GM19035 (cell line): Measurements from ENCODE around the gene ICOS.

ENCODE experiments used
- ATAC-seq: cut with Tn5 transposase; IDR thresholded peaks from one replicate; pipeline ENCODE4 v1.9.1; 2021; ENCODE audit not compliant: unreplicated experiment

ICOS gene, protein sequence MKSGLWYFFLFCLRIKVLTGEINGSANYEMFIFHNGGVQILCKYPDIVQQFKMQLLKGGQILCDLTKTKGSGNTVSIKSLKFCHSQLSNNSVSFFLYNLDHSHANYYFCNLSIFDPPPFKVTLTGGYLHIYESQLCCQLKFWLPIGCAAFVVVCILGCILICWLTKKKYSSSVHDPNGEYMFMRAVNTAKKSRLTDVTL

GRCh38 chr2:203936535-203936934 is at the start of gene ICOS:
Gene ICOS, plus strand, starts transcription at chr2:203936763. Its CDS starts 52 bp downstream, at chr2:203936815.
- ATAC-seq, result no peak

GRCh38 chr2:203887677-203888076 is 48.9 kb upstream of the ICOS start:
- ATAC-seq, result no peak

- ATAC-seq, result no peak
These were observed 47.0 kb upstream of the ICOS start for GRCh38 chr2:203889542-203889941.

DNA sequence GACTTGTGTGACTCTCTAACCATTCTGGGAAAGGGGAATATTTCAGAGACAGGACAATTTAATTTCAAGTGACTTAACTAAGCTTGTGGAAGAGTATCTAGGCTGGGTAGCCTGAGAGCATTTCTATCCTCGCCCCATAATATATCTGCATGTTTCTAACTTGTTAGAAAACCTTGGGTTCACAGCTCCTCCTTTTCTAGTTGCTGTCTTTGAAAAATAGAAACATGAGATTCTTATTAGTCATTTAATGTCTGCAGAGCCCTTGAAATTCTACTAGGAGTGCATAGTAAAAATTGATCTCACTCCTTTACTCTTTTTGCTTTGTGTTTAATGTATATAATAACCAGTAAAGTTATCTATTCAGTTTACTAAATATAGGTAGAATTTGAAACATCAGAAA is 46.6 kb upstream of the ICOS start:
- ATAC-seq, result no peak

GRCh38 chr2:203890733-203891132 is 45.8 kb upstream of the ICOS start:
- no peak for ATAC-seq

- no peak for ATAC-seq
These were observed 45.1 kb upstream of the ICOS start for GRCh38 chr2:203891474-203891873.

DNA sequence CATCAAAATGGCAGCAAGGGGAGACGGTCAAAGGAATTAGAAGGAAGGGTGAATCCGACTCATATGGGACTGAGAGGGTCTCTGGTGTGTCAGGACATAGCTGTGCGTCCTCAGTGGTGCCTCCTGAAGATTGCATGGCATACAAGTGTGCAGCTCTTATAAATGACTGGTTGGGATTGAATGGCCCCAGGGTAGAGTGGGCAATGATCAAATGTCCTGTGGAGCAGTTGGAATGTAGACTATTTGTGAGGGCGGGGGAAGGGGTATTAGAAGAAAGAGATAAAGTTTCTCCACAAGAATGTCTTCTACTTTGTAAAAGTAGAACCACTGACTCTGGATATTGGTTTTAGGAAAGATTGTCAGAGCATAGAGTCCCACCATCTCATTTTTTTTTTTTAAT is 44.4 kb upstream of the ICOS start:
- no peak for ATAC-seq

DNA sequence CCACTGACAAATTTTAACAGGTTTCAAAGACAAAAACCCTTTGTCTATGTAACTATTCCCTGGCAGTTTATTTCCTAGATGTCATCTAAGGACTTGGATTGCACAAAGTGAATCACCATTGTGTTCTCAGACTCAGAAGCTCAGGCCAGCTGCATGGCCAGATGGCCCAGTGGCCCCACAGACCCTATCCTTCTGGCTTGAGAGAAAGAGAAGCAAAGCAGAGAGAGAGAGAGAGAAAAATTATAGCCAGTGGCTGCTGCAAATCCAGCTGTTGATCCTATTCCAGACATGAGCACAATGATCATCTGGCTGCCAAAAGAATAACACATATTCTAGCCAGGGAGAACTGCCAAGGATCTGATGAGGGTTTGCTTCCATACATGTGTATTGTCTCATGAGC is 43.2 kb upstream of the ICOS start:
- no peak for ATAC-seq

DNA sequence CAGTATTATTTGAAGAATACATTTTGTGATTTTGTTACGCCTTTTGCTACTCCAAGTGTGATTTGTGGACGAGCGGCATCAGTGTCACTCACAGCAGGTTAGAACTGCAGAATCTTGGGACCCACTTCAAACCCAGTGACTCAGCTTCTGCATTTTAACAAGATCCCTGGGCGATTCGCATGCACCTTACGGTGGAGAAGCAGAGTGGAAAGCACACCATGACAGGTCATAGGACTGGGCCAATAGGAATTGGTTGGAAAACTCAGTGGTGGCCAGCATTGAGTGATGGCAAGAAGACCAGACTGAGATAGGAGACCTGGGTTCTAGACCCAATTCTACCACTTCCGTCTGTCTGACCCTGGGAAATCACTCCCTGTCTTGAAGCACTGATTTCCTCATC is 42.7 kb upstream of the ICOS start:
- ATAC-seq, result no peak

DNA sequence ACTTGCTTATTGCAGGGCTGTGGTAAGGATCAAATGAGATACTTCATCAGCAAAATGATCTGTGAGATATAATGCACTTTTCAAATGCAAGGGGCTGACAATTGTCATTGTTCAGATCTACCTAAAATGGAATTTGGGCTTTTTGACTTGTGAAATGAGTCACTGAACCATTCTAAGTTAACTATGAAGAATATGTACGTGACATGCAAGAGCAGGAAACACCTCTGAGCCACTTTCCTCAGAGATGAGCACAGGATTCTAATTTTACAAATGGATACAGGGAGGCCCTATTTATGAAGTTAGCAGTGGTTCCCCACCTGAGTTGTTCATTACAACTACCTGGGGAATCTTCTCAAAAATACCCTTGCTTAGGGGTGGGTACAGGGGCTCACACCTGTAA is 42.3 kb upstream of the ICOS start:
- ATAC-seq, result no peak

DNA sequence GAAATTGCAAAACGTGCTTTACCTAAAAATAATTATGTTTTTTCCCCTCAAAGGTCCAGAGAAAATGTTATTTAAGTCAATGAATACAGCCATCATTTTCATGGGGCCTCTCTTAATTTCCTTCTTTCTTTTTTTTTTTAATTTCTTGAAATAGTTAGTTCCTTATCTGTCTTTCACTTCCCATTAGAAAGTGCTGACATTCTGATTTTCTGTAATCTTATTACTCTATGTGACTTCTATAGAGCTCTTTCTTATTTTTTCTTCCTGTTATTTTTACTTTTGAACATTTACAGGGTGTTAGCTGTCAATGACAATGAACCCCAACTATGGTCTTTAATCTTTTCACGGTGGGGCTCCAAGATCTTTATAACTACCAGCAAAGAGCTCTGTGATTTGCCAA is 39.0 kb upstream of the ICOS start:
- ATAC-seq, result no peak

- ATAC-seq, result no peak
These were observed 37.9 kb upstream of the ICOS start for GRCh38 chr2:203898657-203899056.

GRCh38 chr2:203900253-203900652 is 36.3 kb upstream of the ICOS start:
- ATAC-seq, result no peak

DNA sequence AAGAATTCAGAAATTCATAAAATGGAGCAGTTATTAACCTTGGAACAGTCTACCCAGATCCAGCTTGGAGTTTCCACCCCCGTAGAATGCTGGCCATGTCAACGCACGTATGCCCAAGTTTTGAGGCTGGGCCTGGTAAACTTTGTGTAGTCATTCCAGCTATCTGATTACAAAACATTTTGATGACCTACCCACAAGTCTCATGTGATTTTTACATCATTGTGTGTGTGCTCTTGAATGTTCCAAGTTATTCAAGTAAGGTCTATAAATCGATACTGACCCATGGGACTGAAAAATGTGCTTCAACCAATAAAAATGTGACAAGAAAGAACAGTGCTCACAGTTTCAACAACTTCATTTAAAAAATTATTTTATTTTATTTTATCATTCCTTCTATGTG is 32.5 kb upstream of the ICOS start:
- no peak for ATAC-seq

- no peak for ATAC-seq
These were observed 30.9 kb upstream of the ICOS start for GRCh38 chr2:203905656-203906055.

GRCh38 chr2:203908066-203908796 is 28.3 kb upstream of the ICOS start:
- ATAC-seq, result no peak

DNA sequence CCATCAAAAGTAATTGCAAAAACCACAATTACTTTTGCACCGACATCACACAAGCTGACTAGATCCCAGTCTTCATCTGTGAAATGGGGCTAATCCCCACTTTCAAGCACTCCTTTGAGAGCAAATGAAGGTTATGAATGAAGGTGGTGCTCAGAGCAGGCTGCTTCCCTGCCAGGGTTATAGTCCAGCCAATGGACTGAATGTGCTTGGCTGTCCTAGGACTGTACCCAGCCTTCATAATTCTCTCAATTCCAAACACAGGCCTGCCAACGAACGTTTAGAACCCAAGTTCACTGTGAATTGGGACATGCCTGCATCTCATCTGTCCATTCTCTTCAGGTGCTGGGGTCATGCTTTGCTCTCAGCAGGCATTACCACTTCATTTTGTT is 27.8 kb upstream of the ICOS start:
- no peak for ATAC-seq

- no peak for ATAC-seq
These were observed 27.1 kb upstream of the ICOS start for GRCh38 chr2:203909261-203909967.

DNA sequence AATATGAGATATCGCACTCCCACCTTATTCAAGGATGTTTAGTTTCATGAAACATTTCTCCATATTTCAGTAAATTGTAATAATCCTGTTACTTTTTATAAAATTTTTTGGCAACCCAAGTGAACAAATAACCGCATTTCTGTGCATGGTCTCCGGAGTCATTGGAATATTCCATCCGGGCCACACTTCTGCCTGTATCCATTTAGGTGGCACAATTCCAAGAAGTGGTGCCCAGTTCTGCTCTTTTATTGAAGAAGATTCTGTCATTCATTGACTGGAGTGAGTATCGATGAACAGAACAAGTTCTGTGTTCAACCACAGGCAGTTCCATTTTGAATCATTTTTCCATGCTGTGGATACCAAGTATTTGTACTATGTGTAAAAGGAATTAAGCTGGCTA is 26.6 kb upstream of the ICOS start:
- no peak for ATAC-seq

DNA sequence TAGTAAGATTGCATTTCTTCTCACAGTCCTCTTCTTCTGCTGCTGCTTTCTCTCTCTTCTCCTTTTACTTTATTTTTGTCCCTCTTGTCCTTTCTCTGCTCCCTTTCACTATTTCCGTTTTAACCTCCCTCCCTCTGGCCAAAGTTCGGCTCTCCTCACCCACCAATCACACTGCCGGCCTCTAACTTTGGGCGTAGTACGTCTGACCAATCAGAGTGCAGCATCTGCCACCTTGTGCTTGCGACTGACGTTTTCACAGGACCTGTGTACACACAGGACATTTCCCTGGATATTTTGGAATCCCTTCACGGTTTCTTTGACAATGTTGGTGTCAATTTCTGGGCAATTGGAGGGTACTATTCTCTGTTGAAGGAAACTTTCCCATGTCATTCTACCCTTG is 22.6 kb upstream of the ICOS start:
- no peak for ATAC-seq

DNA sequence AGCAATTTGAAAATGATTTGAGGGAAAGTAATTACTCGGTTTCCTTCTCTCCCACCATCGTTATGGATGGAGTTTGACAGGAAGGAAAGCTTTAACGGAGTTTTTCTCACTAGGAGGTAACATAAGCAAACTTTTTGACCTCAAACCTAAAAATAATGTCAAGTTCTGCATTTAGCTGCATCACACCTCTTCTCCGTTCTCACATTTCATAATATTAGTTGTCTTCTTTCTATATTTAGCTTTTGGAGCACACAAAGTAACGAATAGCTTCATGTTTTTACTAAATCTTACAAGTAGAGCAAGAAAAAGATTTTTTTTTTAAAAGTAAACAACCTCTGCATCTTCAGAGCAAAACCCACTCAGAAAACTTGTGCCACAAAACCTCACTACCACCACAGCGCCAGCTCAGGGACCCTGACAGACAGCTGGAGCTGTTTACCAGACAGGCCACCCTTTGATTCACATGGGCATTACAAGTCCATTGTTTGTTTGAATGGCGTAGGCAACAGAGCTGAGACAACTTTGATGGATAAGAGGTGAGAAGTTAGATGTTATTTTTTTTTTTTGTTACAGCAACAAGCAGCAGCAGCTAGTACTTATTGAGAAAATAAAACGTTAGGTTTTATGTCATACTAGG is 21.9 kb upstream of the ICOS start:
- no peak for ATAC-seq

GRCh38 chr2:203915256-203915655 is 21.3 kb upstream of the ICOS start:
- no peak for ATAC-seq
